8988T (cell line): Measurements from ENCODE around the gene AQP6.
A peak's percentile ranks its signal among the peaks of the same experiment; 100 is the strongest.

Experiments
- DNase-seq: peaks from one replicate; pipeline ENCODE4 v3.0.0; 2011

AQP6 gene

DNA sequence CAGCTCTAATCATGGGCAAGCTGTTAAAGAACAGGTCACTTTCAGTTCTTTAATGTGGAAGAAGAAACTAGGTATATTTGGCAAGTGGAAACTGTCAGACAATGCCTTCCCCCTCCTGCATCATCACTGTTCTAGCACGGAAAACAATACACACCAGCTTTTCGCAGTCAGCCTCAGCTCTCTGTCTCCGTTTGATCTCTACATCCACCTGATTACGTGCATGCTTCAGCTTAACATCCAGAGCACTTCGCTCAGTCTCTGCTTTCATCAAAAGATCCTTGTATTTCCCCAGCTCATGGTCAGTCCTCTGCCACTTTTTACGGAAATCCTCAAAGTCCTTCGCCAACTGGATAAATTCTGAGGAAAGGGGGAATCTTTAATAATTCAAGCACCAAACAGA, 33.5 kb downstream of the AQP6 start:
- no peak for DNase-seq

GRCh38 chr12:50006754-50007442, 34.2 kb downstream of the AQP6 start:
- DNase-seq: no peak

DNA sequence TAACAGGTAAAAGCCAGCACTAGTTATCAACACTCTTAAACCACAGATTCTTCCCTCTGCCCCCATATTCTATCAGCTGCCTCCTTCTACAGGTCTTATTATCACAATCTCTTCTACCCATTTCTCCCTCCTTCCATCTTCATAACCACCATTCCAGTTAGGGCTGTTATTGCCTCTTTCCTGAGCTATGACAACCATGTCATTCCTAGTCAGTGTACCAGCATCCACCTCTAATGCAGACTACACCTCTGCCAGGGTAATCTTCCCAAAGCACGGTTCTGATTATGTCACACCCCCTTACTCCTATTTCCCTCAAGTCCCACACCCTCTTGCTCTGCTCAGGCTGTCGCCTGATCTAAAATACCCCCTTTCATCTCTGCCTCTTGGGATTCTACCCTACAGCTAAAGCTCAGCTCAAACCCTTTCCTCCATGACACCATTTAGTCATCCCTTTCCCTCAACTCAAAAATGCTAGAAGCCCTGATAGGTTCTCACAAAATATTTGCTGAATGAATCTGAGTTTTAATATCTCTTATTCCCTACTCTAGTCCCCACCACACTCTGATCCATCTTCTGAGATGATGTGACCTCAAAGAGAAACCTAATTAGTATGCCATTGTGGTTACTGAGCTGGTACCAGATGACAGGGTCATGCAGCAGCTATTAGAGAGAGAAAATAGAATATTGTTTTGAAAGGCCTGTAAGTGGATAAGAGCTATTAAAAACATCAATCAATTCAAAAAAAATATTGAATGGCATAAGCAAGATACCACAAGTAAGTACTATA, 40.8 kb downstream of the AQP6 start:
- no peak for DNase-seq

- no peak for DNase-seq
Measured at GRCh38 chr12:50014342-50014741, 41.6 kb downstream of the AQP6 start.

- no peak for DNase-seq
Measured at GRCh38 chr12:50016501-50017475, 44.0 kb downstream of the AQP6 start.

DNA sequence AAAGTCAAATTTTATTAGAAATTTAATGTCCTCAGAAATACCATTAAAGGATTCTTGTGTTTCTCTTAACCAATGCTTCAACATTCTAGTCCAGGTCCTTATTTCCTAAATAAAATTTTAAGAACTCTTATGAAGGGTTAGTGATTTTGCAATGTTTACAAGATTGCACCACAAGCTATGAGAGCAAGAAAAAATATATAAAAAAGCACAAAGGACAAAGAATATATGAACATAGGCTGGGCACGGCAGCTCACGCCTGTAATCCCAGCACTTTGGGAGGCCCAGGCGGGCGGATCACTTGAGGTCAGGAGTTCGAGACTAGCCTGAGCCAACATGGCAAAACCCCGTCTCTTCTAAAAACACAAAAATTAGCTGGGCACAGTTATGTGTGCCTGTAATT, 44.9 kb downstream of the AQP6 start:
- DNase-seq: no peak

DNA sequence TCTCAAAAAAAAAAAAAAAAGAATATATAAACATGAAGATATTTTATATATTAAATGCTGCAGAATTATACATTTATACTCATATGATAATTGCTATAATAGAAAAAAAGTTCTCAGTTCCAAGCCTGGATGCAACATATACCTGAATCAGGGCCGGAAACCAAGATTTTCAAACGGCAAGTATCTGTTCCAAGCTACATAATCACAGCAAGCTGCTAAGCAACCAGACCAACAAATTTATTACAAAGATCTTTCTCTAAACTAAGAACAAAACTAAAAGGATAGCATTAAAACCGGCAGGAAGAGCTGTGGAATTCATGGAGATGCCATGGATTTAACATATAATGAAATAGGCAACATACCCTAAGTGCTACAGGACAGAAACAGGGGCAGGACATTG, 45.4 kb downstream of the AQP6 start:
- no peak for DNase-seq

DNA sequence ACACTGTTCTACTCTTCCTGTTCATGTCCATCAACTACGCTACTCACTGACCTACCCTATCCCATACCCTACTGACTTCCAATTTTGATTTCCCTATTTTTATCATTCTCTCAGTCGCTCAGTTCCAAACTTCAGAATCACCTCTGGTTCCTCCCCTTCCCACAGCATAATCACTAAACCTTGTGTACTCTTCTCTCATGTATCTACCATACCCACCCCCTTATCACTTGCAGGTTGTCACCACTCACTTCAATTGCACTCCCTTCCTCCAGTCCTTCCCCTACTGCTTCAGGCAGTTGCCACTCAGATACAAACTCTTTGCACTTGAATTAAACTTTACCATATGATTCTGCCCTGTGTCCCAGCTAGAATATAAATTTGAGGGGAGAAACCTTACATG, 46.2 kb downstream of the AQP6 start:
- no peak for DNase-seq

DNA sequence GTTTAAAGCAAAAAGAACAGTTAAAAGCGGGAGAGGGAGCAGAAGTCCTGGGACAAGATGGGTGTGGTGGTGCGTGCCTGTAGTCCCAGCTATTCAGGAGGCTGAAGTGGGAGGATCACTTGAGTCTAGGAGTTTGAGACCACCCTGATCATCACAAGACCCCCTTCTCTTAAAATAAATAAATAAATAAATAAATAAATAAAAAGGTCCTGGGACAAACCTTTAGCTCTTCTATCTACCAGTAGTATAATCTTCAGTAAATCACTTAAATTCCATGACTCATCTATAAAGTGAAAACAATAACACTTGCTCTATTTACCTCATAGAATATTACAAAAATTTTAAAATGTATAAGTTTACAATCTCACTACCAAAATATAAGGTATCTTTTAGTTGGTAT, 46.8 kb downstream of the AQP6 start:
- DNase-seq: no peak

- no peak for DNase-seq
Measured at GRCh38 chr12:50021031-50021430, 48.3 kb downstream of the AQP6 start.

- DNase-seq: no peak
Measured at GRCh38 chr12:50022903-50023302, 50.2 kb downstream of the AQP6 start.

DNA sequence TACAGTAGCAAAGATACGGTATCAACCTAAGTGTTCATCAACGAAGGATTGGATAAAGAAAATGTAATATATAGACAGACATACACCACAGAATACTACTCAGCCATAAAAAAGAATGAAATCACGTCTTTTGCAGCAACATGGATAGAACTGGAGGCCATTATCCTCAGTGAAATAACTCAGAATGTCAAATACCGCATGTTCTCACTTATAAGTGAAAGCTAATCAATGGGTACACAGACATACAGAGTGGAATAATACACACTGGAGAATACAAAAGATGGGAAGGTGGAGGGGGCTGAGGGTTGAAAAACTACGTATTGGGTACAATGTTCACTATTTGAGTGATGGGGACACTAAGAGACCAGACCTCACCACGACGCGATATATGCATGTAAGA, 51.5 kb downstream of the AQP6 start:
- DNase-seq: no peak

DNA sequence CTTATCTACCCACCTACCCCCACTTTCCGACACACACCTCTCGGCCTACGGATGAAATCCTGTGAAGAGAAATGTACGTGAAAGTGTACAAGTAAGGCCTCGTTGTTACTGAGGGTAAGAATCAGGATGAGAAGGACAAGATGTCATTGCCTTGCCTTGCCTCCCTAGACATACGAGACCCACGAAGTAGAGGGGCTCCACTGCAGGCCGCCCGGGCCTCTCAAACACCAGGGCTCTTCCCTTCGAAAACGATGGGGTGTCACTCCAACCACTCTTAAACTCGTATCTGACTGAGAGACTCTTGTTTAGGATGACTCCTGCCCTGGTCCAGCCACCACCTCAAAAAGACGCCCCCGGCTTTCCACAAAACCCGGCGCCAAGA, 52.0 kb downstream of the AQP6 start:
- no peak for DNase-seq

- peak; percentile 84 for DNase-seq
Measured at GRCh38 chr12:50025187-50026059, 52.7 kb downstream of the AQP6 start, which contains the start of gene RACGAP1. Gene RACGAP1 (minus strand): TSS chr12:50025494. CDS start chr12:50016715, 8,779 bp downstream.

DNA sequence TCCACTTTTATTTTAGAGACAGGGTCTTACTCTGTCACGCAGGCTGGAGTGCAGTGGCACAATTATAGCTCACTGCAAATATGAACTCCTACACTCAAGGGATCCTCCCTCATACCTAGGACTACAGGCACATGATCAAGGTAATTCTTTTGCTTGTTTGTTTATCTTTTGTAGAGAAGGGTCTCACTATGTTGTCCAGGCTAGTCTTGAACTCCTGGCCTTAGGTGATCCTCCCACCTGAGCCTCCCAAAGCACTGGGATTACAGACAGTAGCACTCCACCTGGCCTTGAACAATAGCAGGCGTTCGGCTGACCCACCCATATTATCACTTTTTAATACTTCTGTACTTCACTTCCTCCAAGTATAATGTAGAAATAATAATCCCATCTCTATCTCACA, 53.9 kb downstream of the AQP6 start:
- DNase-seq: no peak
